GM18526 (cell line): ENCODE measurements around the gene MGAT5.

ENCODE experiments used
- POLR2A ChIP-seq: IDR thresholded peaks from 3 replicates; pipeline ENCODE4 v1.6.1; 2011; ENCODE audit not compliant: insufficient read length; ENCODE audit errors: extremely low read depth

The MGAT5 gene

DNA sequence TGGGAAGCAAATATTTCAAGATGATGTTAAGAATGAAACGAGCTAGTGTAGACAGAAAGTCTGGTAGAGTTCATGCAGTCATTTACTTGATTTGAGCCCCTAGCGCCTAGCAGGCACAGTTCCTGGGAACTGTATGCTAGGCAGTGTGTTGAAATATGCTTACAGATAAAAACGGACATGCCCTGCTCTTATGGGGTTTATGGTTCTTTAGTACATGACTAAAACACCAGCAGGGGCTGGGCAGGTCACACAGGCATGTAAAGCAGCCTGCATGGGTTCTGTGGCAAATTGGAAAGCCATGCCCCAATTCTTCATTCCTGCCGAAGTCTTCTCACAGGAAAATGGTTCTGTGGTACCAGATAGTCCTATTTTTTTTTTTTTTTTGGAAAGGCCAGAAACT lies 27.3 kb upstream of the MGAT5 start:
- no peak for TF ChIP-seq POLR2A

GRCh38 chr2:134227666-134228065 lies 26.2 kb upstream of the MGAT5 start:
- TF ChIP-seq POLR2A, result no peak

DNA sequence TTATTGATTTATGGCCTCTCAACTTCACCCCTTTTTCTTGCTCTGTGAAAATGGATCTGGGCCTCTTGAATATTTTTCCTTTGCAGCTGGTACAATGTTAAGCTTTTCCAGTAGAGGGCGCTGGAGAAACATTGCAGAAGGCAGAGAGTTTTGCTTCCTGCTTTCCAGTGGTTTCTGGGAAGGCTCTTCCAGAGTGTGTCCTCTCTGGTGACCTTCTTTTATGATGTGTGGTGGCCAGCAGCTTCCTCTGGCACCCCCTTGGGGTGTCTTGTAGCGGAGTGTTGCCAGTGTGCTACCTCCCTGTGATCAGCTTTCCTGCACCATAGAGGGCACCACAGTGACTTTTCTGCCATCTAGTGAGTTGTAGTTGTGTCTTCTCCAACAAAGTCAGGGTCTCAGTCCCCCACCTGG lies 25.4 kb upstream of the MGAT5 start:
- no peak for TF ChIP-seq POLR2A

DNA sequence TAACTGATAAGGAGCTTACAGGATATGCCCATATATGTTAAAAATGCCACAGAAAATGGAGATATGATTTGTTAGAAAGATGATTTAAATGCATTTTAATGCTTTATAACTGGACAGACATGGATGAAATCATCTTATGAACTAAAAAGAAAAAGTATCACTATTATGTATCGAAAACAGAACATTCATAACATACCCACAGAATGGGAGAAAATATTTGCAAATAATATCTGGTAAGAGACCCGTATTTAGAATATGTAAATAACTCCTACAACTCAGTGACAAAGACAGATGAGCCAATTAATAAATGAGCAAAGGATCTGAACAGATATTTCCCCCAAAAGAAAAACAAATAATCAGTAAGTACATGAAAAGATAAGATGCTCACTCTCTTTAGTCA lies 24.3 kb upstream of the MGAT5 start:
- no peak for TF ChIP-seq POLR2A

DNA sequence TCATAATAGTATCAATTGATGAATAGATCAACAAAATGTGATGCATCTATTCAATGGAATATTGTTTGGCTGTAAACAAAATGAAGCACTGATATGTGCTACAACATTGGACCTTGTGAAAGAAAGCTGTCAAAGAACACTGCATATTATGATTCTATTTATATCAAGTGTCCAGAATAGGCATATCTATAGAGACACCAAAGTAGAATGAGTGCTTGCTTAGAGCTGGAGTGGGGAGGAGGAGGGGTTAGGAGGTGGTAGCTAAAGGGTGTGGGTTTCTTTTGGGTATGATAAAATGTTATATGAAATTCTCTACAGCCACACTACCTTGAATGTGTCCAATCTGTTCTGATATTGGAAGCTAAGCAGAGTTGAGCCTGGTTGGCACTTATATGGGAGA lies 23.0 kb upstream of the MGAT5 start:
- TF ChIP-seq POLR2A, result no peak

DNA sequence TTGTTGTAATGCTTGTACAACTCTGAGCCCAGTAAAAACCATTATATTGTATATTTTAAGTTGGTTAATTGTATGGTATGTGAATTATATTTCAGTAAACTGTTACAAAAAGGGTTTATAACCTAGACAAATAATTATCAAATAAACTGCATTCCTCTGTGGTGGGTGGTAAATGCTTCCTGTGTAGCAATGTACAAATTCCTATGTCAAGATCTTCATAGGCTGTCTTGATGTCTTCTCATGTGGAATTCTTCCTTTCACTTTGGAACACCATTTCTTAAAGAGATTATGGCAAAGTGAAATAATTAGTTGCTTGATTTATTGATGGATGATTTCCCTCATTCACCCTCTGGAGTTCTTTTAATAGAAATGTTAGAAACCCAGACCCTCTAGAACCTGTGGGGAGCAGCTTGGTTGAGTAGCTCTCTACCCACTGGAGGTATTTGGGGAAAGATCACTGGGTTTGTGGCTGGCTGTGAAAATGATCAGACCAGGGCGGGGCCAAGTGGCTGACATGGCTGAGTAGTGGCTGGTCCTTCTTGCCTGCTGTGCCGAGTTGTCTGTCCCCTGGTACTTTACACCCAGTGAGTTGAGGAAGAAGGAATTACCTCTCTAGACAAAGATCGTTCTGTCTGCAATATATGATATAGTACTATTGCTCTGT lies 22.4 kb upstream of the MGAT5 start:
- TF ChIP-seq POLR2A, result no peak

DNA sequence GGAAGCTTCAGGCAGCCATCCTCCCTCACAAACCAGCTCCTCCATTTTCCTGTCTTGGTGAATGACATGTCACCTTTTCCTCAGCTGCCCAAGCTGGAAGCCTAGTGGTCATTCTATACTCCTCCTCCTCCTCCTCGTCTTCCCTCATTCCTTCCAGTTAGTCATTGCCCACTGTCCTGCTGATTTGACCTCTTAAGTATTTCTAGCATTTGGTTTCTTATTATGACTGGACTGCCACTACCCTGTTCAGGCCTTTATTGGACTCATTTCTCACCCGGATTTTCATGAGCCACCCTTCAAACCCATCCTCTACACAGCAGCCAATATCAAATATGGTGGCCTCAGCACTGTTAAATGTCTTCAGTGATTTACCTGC lies 21.9 kb upstream of the MGAT5 start:
- no peak for TF ChIP-seq POLR2A

- TF ChIP-seq POLR2A, result no peak
Observed at GRCh38 chr2:134232461-134232860, 21.4 kb upstream of the MGAT5 start.

GRCh38 chr2:134232868-134233727 lies 20.8 kb upstream of the MGAT5 start:
- TF ChIP-seq POLR2A, result no peak

GRCh38 chr2:134233728-134234136 lies 20.1 kb upstream of the MGAT5 start:
- no peak for TF ChIP-seq POLR2A

DNA sequence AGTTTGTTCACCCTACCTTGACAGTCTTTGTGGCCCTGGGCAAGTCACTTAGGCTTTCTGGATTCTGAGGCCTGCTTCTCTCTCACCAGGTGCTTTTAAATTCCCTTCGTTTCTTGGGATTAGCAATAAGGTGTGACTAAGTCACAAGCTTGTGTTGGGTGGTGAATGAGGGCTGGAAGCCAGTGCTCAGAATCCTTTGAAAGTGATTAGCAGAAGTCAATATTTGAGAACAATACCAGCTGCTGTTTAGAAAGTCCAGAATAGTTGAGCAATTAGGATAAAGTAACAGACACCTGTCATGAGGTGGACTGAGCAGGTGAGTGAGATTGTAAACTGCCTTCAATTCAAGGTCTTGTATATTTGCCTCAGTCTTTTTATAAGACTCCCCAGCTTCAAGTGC lies 19.3 kb upstream of the MGAT5 start:
- no peak for TF ChIP-seq POLR2A

- TF ChIP-seq POLR2A, result no peak
Observed at GRCh38 chr2:134235510-134236144, 18.2 kb upstream of the MGAT5 start.

- TF ChIP-seq POLR2A, result no peak
Observed at GRCh38 chr2:134238371-134238770, 15.5 kb upstream of the MGAT5 start.

GRCh38 chr2:134240061-134240460 lies 13.8 kb upstream of the MGAT5 start:
- TF ChIP-seq POLR2A, result no peak

DNA sequence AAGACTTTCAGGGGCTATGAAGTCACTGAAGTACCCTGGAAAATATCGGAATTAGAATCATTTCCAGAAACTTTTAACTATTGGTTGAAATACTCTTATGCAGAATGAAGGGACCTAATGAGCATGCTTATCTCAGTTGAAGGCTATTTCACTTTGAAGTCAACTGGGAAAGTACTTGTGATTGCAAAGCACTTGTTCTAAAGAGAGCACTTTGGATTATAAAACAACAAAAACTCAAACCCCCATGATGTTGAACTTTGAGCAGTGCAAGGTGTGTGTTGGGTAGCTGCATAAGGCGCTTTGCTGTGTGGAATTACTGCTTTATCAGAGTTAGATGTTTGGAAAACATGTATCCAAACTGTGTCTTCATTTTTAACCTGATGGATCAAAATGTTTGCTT lies 12.0 kb upstream of the MGAT5 start:
- TF ChIP-seq POLR2A, result no peak

GRCh38 chr2:134243244-134243643 lies 10.6 kb upstream of the MGAT5 start:
- no peak for TF ChIP-seq POLR2A

- TF ChIP-seq POLR2A, result no peak
Observed at GRCh38 chr2:134244086-134244485, 9.8 kb upstream of the MGAT5 start.

- TF ChIP-seq POLR2A, result no peak
Observed at GRCh38 chr2:134244587-134244986, 9.3 kb upstream of the MGAT5 start.
